Panc1 (cell line): ENCODE measurements around the gene TCF7. TPM values are rescaled to one million over a fixed set of nuclear protein-coding genes. Genes with fewer than 3 reads are reported as not detected.

Experiments used
- ATAC-seq: fragments of 200-7000 bp; cut with Tn5 transposase; 2 replicates; pipeline ENCODE4 v1.9.1; 2020; ENCODE audit warnings: mild to moderate bottlenecking, moderate library complexity
- BruUV-seq: library from RNA; stranded (reverse); fragments of 400-500 nt; replicated peaks from 2 replicates; lab custom pipeline; 2021; lab: Mats Ljungman, UMichigan
- CTCF ChIA-PET: fragments of 300-600 bp; sonication (Branson Sonifier 250); formaldehyde crosslinking; loops from one replicate; lab custom pipeline; 2022; ENCODE audit warnings: antibody characterized with exemption; lab: Charles Lee
- POLR2A ChIA-PET: fragments of 300-600 bp; sonication (Branson Sonifier 250); formaldehyde crosslinking; loops from one replicate; lab custom pipeline; 2022; ENCODE audit warnings: antibody characterized with exemption; lab: Charles Lee
- DNase-seq: peaks from one replicate; pipeline ENCODE4 v3.0.0-alpha.2; 2010; ENCODE audit warnings: low read depth, low spot score
- H3K27ac ChIP-seq: 2 replicates; pipeline ENCODE4 v1.5.1; 2011; ENCODE audit warnings: mild to moderate bottlenecking, low read length, inconsistent platforms
- H3K27me3 ChIP-seq: fragments of 200-500 bp; sonication (Bioruptor generic); 2 replicates; pipeline ENCODE4 v1.6.0; 2014; ENCODE audit warnings: low read length, inconsistent platforms; ENCODE audit not compliant: control insufficient read depth, insufficient read depth
- H3K36me3 ChIP-seq: fragments of 200-500 bp; sonication (Bioruptor generic); 2 replicates; pipeline ENCODE4 v1.5.1; 2014; ENCODE audit warnings: inconsistent platforms, mild to moderate bottlenecking, low read length, moderate library complexity; ENCODE audit not compliant: control insufficient read depth, insufficient read depth
- H3K4me1 ChIP-seq: 2 replicates; pipeline ENCODE4 v1.5.1; 2011; ENCODE audit warnings: inconsistent platforms, mild to moderate bottlenecking, low read length, moderate library complexity; ENCODE audit not compliant: control insufficient read depth, insufficient read depth
- H3K4me3 ChIP-seq, 2 experiments: 2 replicates each; pipeline ENCODE4 v1.5.1; 2011 to 2012; ENCODE audit warnings: low read depth in 2 of 2, low read length in 2 of 2, mild to moderate bottlenecking in 2 of 2, inconsistent platforms in 1 of 2, moderate library complexity in 1 of 2
- H3K9me3 ChIP-seq: fragments of 200-500 bp; sonication (Bioruptor generic); 2 replicates; pipeline ENCODE4 v1.5.1; 2014; ENCODE audit warnings: low read depth, mild to moderate bottlenecking, inconsistent platforms, low read length, moderate library complexity; ENCODE audit not compliant: control insufficient read depth, insufficient read depth
- POLR2AphosphoS5 ChIP-seq: IDR thresholded peaks from 2 replicates; pipeline ENCODE4 v1.6.1; 2012; ENCODE audit warnings: mild to moderate bottlenecking, low read depth, low read length, moderate library complexity
- SIN3A ChIP-seq: IDR thresholded peaks from 2 replicates; pipeline ENCODE4 v1.6.1; 2012; ENCODE audit warnings: low read depth, mild to moderate bottlenecking, low read length, moderate library complexity, borderline replicate concordance; ENCODE audit not compliant: insufficient read depth
- TCF7L2 ChIP-seq: IDR thresholded peaks from 2 replicates; pipeline ENCODE4 v1.6.1; 2011; ENCODE audit warnings: mild to moderate bottlenecking, low read depth, low read length, inconsistent platforms
- in situ Hi-C: cut with HindIII; loops from 2 replicates; pipeline ENCODE4 v1.10.0; 2016; ENCODE audit warnings: low sequenced_read_pairs, low pct_unique_long_range_greater_than_20kb
- intact Hi-C: fragments of 100-400 bp; cut with micrococcal nuclease; formaldehyde crosslinking; loops from one replicate; pipeline ENCODE4 v1.10.0; 2022; ENCODE audit not compliant: unreplicated experiment
- total RNA-seq: library from RNA; stranded (reverse); gene quantifications from one replicate; pipeline ENCODE4 v1.2.1, GENCODE V29; 2021; ENCODE audit not compliant: unreplicated experiment
- TF ChIP-seq, protein P1 (sequence below), 2 experiments: IDR thresholded peaks; 2 replicates each; pipeline ENCODE4 v1.6.1; 2011 to 2012; ENCODE audit warnings: low read depth in 2 of 2, control low read depth in 1 of 2, low read length in 1 of 2, mild to moderate bottlenecking in 1 of 2, moderate library complexity in 1 of 2; ENCODE audit not compliant: insufficient read depth in 1 of 2
- TF ChIP-seq, protein P2 (sequence below): fragments of 450-650 bp; IDR thresholded peaks from 2 replicates; pipeline ENCODE4 v1.5.1; 2017; ENCODE audit warnings: mild to moderate bottlenecking

TCF7 gene
- total RNA-seq, 1 experiment from 2014 or later, result 24.0 TPM

GRCh38 chr5:134107779-134108178 lies 6.7 kb upstream of the TCF7 start:
- CTCF ChIA-PET, result interaction anchor here (0.6 to 1.2 kb wide), 2 partner anchors 13 to 33 kb away, joined by 3 to 7 read pairs; no protein-coding TSS in a partner anchor
- Histone ChIP-seq H3K27ac (no peak overlapping the region), H3K27me3 (no peaks in the 10 kb centered on the region), H3K4me1 (no peaks in the 10 kb centered on the region; the same call in none of the 2 replicates), H3K9me3 (no peaks in the 10 kb centered on the region), H3K36me3 (no peaks in the 10 kb centered on the region), H3K4me3 (no peak overlapping the region)
- intact Hi-C loops (no loop called here), in situ Hi-C loops (no loop called here)
- ATAC-seq, result no peak
- POLR2A ChIA-PET, result interaction anchor here (0.6 kb wide), 1 partner anchor 138 kb away, joined by 4 read pairs; no protein-coding TSS in a partner anchor
- TF ChIP-seq, protein P1, sequence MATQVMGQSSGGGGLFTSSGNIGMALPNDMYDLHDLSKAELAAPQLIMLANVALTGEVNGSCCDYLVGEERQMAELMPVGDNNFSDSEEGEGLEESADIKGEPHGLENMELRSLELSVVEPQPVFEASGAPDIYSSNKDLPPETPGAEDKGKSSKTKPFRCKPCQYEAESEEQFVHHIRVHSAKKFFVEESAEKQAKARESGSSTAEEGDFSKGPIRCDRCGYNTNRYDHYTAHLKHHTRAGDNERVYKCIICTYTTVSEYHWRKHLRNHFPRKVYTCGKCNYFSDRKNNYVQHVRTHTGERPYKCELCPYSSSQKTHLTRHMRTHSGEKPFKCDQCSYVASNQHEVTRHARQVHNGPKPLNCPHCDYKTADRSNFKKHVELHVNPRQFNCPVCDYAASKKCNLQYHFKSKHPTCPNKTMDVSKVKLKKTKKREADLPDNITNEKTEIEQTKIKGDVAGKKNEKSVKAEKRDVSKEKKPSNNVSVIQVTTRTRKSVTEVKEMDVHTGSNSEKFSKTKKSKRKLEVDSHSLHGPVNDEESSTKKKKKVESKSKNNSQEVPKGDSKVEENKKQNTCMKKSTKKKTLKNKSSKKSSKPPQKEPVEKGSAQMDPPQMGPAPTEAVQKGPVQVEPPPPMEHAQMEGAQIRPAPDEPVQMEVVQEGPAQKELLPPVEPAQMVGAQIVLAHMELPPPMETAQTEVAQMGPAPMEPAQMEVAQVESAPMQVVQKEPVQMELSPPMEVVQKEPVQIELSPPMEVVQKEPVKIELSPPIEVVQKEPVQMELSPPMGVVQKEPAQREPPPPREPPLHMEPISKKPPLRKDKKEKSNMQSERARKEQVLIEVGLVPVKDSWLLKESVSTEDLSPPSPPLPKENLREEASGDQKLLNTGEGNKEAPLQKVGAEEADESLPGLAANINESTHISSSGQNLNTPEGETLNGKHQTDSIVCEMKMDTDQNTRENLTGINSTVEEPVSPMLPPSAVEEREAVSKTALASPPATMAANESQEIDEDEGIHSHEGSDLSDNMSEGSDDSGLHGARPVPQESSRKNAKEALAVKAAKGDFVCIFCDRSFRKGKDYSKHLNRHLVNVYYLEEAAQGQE (IDR thresholded peaks at IDR 0.05; ENCODE audit: insufficient read depth in 1 of 2, low read depth in 2 of 2, low read length in 1 of 2), result no peak
- TF ChIP-seq, protein P2, sequence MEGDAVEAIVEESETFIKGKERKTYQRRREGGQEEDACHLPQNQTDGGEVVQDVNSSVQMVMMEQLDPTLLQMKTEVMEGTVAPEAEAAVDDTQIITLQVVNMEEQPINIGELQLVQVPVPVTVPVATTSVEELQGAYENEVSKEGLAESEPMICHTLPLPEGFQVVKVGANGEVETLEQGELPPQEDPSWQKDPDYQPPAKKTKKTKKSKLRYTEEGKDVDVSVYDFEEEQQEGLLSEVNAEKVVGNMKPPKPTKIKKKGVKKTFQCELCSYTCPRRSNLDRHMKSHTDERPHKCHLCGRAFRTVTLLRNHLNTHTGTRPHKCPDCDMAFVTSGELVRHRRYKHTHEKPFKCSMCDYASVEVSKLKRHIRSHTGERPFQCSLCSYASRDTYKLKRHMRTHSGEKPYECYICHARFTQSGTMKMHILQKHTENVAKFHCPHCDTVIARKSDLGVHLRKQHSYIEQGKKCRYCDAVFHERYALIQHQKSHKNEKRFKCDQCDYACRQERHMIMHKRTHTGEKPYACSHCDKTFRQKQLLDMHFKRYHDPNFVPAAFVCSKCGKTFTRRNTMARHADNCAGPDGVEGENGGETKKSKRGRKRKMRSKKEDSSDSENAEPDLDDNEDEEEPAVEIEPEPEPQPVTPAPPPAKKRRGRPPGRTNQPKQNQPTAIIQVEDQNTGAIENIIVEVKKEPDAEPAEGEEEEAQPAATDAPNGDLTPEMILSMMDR, result no peak
- TF ChIP-seq SIN3A (no peak), POLR2AphosphoS5 (no peak), TCF7L2 (no peak)
- no peak for DNase-seq
- no TSS peak for BruUV-seq

DNA sequence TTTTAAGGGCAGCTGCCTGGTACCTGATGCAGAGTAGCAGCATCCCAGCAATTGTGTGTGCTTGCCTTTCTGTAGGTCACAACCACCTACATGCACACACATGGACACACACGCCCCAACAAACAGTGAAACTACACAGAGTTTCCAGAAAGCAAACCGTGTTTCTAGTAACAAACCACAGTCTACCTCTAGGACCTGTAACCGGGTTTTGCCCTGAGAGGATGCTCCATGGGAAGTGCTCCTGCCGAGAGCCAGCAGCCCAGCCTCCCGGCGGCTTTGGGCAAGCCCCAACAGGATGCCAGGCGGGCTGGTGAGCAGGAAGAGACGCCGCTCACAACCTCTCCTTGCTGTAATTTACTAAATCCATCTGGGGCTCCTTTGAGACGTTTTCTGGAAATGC lies 4.1 kb upstream of the TCF7 start:
- Histone ChIP-seq H3K36me3 (no peaks in the 10 kb centered on the region), H3K27ac (no peak overlapping the region), H3K4me3 (no peak overlapping the region), H3K27me3 (no peaks in the 10 kb centered on the region), H3K4me1 (no peaks in the 10 kb centered on the region; the same call in 1 of the 2 replicates), H3K9me3 (no peaks in the 10 kb centered on the region)
- no peak for TF ChIP-seq SIN3A
- no peak for TF ChIP-seq TCF7L2
- TF ChIP-seq, protein P1 (IDR thresholded peaks at IDR 0.05; ENCODE audit: insufficient read depth in 1 of 2, low read depth in 2 of 2, low read length in 1 of 2), result no peak
- TF ChIP-seq POLR2AphosphoS5, result no peak
- TF ChIP-seq, protein P2, result no peak
- BruUV-seq, result no TSS peak
- ATAC-seq, result no peak
- CTCF ChIA-PET, result no interaction called here
- in situ Hi-C loops (no loop called here), intact Hi-C loops (no loop called here)
- POLR2A ChIA-PET, result no interaction called here
- no peak for DNase-seq
